Coronary artery (tissue), 2 donors: ENCODE measurements around the gene CALHM5.

ENCODE experiments used
- DNase-seq: peaks from one replicate; pipeline ENCODE4 v3.0.0-alpha.2; 2017; ENCODE audit warnings: low spot score
- H3K27ac ChIP-seq, 2 donors: fragments of 200-600 bp; sonication (generic); one replicate each; pipeline ENCODE4 v1.5.1; 2016 to 2019
- H3K4me3 ChIP-seq: fragments of 200-600 bp; sonication (generic); 2 replicates; pipeline ENCODE4 v1.5.1; 2016; ENCODE audit warnings: mild to moderate bottlenecking, moderate library complexity
- CTCF ChIP-seq: fragments of 200-600 bp; sonication (generic); IDR thresholded peaks from one replicate; pipeline ENCODE4 v1.5.1; 2019; ENCODE audit warnings: antibody characterized with exemption

The CALHM5 gene

GRCh38 chr6:116508527-116508926, 2.9 kb upstream of the CALHM5 start:
- no peak overlapping the region for H3K27ac ChIP-seq
- no peak for TF ChIP-seq CTCF

DNA sequence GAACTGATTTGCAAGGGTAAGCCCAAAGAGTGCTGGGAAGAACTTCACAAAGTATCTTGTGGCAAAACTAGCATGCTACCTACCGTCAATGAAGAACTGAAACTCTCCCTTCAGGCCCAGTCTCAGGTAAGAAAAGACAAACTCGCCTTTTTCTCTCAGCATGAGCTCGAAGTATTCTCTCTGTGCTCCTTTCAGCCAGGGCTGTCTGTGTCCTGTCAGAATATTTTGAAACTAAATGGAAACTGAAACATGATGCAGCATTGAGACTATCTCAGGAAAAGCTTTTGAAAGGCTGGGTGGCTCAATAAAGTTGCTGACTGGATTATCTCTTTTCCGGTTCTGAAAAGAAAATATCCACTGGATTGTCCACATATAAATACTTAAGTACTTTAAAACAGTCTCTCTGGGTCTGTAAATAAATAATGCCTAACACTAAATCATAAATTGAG, 696 bp downstream of the CALHM5 start:
- no peak for TF ChIP-seq CTCF
- DNase-seq: no peak
- Histone ChIP-seq H3K4me3 (peak overlapping the region; percentile 72), H3K27ac (peak overlapping the region; percentile 77 to 89)

More at GRCh38 chr6:116508527-116508926, 2.9 kb upstream of the CALHM5 start:
- no peak for DNase-seq
- H3K4me3 ChIP-seq: no peak overlapping the region

DNA sequence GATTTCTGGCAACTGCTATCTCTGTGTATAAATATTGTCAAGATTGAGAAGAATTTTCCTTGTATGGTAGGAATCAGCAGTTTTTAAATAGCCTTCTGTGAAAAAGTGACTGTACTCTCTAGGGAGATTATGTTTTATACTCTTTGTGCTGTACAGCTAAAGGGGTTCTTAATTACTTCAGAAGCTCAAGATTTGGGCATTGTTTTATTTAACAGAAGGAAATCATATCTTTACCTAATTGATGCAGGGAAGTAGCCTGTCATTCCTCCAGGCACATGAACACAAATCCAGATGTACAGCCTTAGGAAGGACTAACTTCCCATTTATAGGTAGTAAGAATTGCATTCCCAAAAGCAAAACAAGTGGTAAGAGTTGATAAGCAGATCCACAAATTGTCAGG, 1.3 kb downstream of the CALHM5 start:
- no peak for TF ChIP-seq CTCF
- no peak for DNase-seq
- Histone ChIP-seq H3K27ac (peak overlapping the region; percentile 77 to 89), H3K4me3 (peak overlapping the region; percentile 72)

GRCh38 chr6:116513224-116513875, 1.9 kb downstream of the CALHM5 start:
- H3K4me3 ChIP-seq: peak overlapping the region; percentile 72
- TF ChIP-seq CTCF: no peak
- DNase-seq: no peak
- peak overlapping the region; percentile 77 to 89 for H3K27ac ChIP-seq

DNA sequence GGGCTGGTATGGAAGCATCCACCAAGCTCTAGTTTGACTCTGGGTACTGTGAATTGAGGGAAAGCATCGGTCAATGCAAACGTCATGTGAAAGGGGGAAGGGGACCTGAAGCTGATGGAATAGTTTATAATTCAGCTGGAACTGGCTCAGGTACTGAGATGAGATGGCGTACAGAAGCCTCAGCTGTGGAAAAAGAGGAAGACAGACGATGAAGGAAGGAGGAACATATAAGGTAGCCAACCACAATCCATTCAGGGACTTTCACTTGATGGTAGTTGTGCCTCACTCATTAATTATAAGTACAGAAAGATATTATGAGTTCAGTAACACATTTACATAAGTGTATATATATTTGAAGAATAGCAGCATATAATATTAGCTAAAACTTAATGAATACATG, 2.7 kb downstream of the CALHM5 start:
- DNase-seq: no peak
- H3K27ac ChIP-seq: no peak overlapping the region
- TF ChIP-seq CTCF: no peak
- peak overlapping the region; percentile 72 for H3K4me3 ChIP-seq

DNA sequence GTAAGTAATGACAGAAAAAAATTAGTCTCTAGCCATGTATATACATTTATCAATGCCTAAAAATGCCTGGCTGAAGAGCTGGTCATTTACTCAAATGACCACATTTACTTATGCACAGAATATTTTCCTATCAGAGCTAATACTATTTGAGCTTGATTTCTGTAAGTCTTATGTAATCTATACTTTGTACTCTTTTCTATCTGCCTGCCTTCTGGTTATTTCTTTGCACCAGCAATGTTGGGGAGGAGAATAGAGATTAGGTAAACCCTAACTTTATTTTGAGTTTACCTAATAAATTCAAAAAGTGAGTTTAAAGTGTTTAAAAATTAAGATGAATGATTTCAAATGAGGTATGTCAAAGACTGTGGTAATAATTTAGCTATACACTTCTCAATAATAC, 3.7 kb downstream of the CALHM5 start:
- TF ChIP-seq CTCF: no peak

GRCh38 chr6:116518621-116519368, 7.4 kb downstream of the CALHM5 start:
- DNase-seq: no peak
- Histone ChIP-seq H3K4me3 (no peak overlapping the region), H3K27ac (no peak overlapping the region)
- no peak for TF ChIP-seq CTCF

More for the DNA sequence above, 3.7 kb downstream of the CALHM5 start:
- no peak overlapping the region for H3K4me3 ChIP-seq
- no peak overlapping the region for H3K27ac ChIP-seq
- no peak for DNase-seq
